Neuron (in vitro differentiated cells): ENCODE results near the gene GLCCI1.

Experiments
- H2AFZ ChIP-seq: one replicate; pipeline ENCODE4 v1.6.1; 2013; ENCODE audit warnings: low read depth, mild to moderate bottlenecking, inconsistent platforms, low read length, moderate library complexity
- H3K27me3 ChIP-seq: one replicate; pipeline ENCODE4 v1.6.1; 2013; ENCODE audit warnings: low read length; ENCODE audit not compliant: insufficient read depth
- H3K36me3 ChIP-seq: one replicate; pipeline ENCODE4 v1.6.1; 2013; ENCODE audit warnings: low read length; ENCODE audit not compliant: insufficient read depth
- H3K4me1 ChIP-seq: one replicate; pipeline ENCODE4 v1.6.1; 2013; ENCODE audit warnings: low read length; ENCODE audit not compliant: insufficient read depth
- H3K4me3 ChIP-seq: 2 replicates; pipeline ENCODE4 v1.5.1; 2013; ENCODE audit warnings: mild to moderate bottlenecking, low read length, moderate library complexity
- H3K9me3 ChIP-seq: one replicate; pipeline ENCODE4 v1.6.1; 2013; ENCODE audit warnings: low read length

GLCCI1 gene

GRCh38 chr7:8128449-8129317 is 160.1 kb downstream of the GLCCI1 start:
- Histone ChIP-seq H2AFZ (no peak overlapping the region), H3K4me3 (no peak overlapping the region), H3K4me1 (no peaks in the 10 kb centered on the region)

GRCh38 chr7:8129318-8129659 is 160.7 kb downstream of the GLCCI1 start:
- Histone ChIP-seq H2AFZ (no peak overlapping the region), H3K4me1 (no peaks in the 10 kb centered on the region), H3K27me3 (no peaks in the 10 kb centered on the region), H3K9me3 (no peaks in the 10 kb centered on the region), H3K36me3 (peaks cover 7% of the 10 kb centered on the region), H3K4me3 (no peak overlapping the region)

More at GRCh38 chr7:8128449-8129317, 160.1 kb downstream of the GLCCI1 start:
- no peaks in the 10 kb centered on the region for H3K9me3 ChIP-seq
- no peaks in the 10 kb centered on the region for H3K27me3 ChIP-seq
- H3K36me3 ChIP-seq: peaks cover 7% of the 10 kb centered on the region

GRCh38 chr7:8130663-8131062 is 162.1 kb downstream of the GLCCI1 start:
- Histone ChIP-seq H2AFZ (no peak overlapping the region), H3K9me3 (no peaks in the 10 kb centered on the region), H3K36me3 (peaks cover 5% of the 10 kb centered on the region), H3K4me1 (no peaks in the 10 kb centered on the region), H3K27me3 (no peaks in the 10 kb centered on the region), H3K4me3 (no peak overlapping the region)

GRCh38 chr7:8131694-8132605 is 163.4 kb downstream of the GLCCI1 start:
- H3K4me1 ChIP-seq: no peaks in the 10 kb centered on the region
- H3K9me3 ChIP-seq: no peaks in the 10 kb centered on the region
- no peaks in the 10 kb centered on the region for H3K27me3 ChIP-seq
- no peak overlapping the region for H3K4me3 ChIP-seq
- H2AFZ ChIP-seq: no peak overlapping the region
- H3K36me3 ChIP-seq: no peaks in the 10 kb centered on the region

GRCh38 chr7:8133188-8133848 is 164.7 kb downstream of the GLCCI1 start:
- no peak overlapping the region for H3K4me3 ChIP-seq
- no peaks in the 10 kb centered on the region for H3K36me3 ChIP-seq
- no peaks in the 10 kb centered on the region for H3K27me3 ChIP-seq
- H2AFZ ChIP-seq: no peak overlapping the region
- H3K9me3 ChIP-seq: no peaks in the 10 kb centered on the region
- no peaks in the 10 kb centered on the region for H3K4me1 ChIP-seq

GRCh38 chr7:8134089-8134733 is 165.6 kb downstream of the GLCCI1 start:
- no peak overlapping the region for H3K4me3 ChIP-seq
- no peaks in the 10 kb centered on the region for H3K27me3 ChIP-seq
- no peak overlapping the region for H2AFZ ChIP-seq
- no peaks in the 10 kb centered on the region for H3K4me1 ChIP-seq
- H3K9me3 ChIP-seq: no peaks in the 10 kb centered on the region
- no peaks in the 10 kb centered on the region for H3K36me3 ChIP-seq

GRCh38 chr7:8135417-8135816 is 166.8 kb downstream of the GLCCI1 start:
- H3K4me3 ChIP-seq: no peak overlapping the region
- no peaks in the 10 kb centered on the region for H3K36me3 ChIP-seq
- no peaks in the 10 kb centered on the region for H3K4me1 ChIP-seq
- no peaks in the 10 kb centered on the region for H3K9me3 ChIP-seq
- no peaks in the 10 kb centered on the region for H3K27me3 ChIP-seq
- H2AFZ ChIP-seq: no peak overlapping the region

GRCh38 chr7:8136051-8136730 is 167.6 kb downstream of the GLCCI1 start:
- no peaks in the 10 kb centered on the region for H3K4me1 ChIP-seq
- no peaks in the 10 kb centered on the region for H3K36me3 ChIP-seq
- no peaks in the 10 kb centered on the region for H3K9me3 ChIP-seq
- H3K27me3 ChIP-seq: no peaks in the 10 kb centered on the region
- H2AFZ ChIP-seq: no peak overlapping the region
- no peak overlapping the region for H3K4me3 ChIP-seq
